OCI-LY1 (cell line): ENCODE measurements around the gene MRLN.

Experiments used
- H2AFZ ChIP-seq: fragments of 200-600 bp; sonication (generic), shearing (Covaris generic); 2 replicates; pipeline ENCODE4 v1.6.0; 2014; ENCODE audit warnings: antibody characterized with exemption, mild to moderate bottlenecking, low read length
- H3F3A ChIP-seq: fragments of 200-600 bp; sonication (generic), shearing (Covaris generic); 2 replicates; pipeline ENCODE4 v1.6.0; 2014; ENCODE audit warnings: mild to moderate bottlenecking, antibody characterized with exemption, low read length, moderate library complexity; ENCODE audit not compliant: insufficient read depth
- H3K27ac ChIP-seq: fragments of 200-600 bp; sonication (generic); 2 replicates; pipeline ENCODE4 v1.5.1; 2014; ENCODE audit warnings: low read length, mixed run types, mild to moderate bottlenecking, low read depth; ENCODE audit not compliant: poor library complexity, severe bottlenecking
- H3K27me3 ChIP-seq: fragments of 200-600 bp; sonication (generic); 2 replicates; pipeline ENCODE4 v1.6.0; 2014; ENCODE audit warnings: antibody characterized with exemption, mild to moderate bottlenecking, low read length, moderate library complexity; ENCODE audit not compliant: insufficient read depth
- H3K36me3 ChIP-seq: fragments of 200-600 bp; sonication (generic); 2 replicates; pipeline ENCODE4 v1.6.1; 2014; ENCODE audit warnings: mild to moderate bottlenecking, antibody characterized with exemption, low read length, moderate library complexity, mixed read lengths; ENCODE audit not compliant: insufficient read depth
- H3K4me1 ChIP-seq: fragments of 200-600 bp; sonication (generic); 2 replicates; pipeline ENCODE4 v1.5.1; 2014; ENCODE audit warnings: mild to moderate bottlenecking, low read length, moderate library complexity; ENCODE audit not compliant: insufficient read depth, severe bottlenecking
- H3K4me2 ChIP-seq: fragments of 200-600 bp; sonication (generic), shearing (Covaris generic); 2 replicates; pipeline ENCODE4 v1.6.1; 2014; ENCODE audit warnings: low read length
- H3K4me3 ChIP-seq: fragments of 200-600 bp; sonication (generic); 2 replicates; pipeline ENCODE4 v1.5.1; 2014; ENCODE audit warnings: low read length, low read depth, mild to moderate bottlenecking, mixed read lengths; ENCODE audit not compliant: poor library complexity, severe bottlenecking
- H3K79me2 ChIP-seq: fragments of 200-600 bp; shearing (Covaris generic); 2 replicates; pipeline ENCODE4 v1.6.1; 2016; ENCODE audit warnings: mixed run types, low read length, mixed read lengths; ENCODE audit not compliant: insufficient read depth
- H3K9ac ChIP-seq: fragments of 200-600 bp; sonication (generic), shearing (Covaris generic); 2 replicates; pipeline ENCODE4 v1.6.1; 2014; ENCODE audit warnings: mild to moderate bottlenecking, low read length, mixed read lengths
- H3K9me2 ChIP-seq: fragments of 200-600 bp; sonication (generic), shearing (Covaris generic); 2 replicates; pipeline ENCODE4 v1.6.1; 2014; ENCODE audit warnings: low read depth, mild to moderate bottlenecking, low read length, mixed read lengths
- H3K9me3 ChIP-seq: fragments of 200-600 bp; shearing (Covaris generic); 2 replicates; pipeline ENCODE4 v1.6.1; 2014; ENCODE audit warnings: low read length, mixed read lengths
- H4K20me1 ChIP-seq: fragments of 200-600 bp; sonication (generic), shearing (Covaris generic); 2 replicates; pipeline ENCODE4 v1.6.0; 2016; ENCODE audit warnings: mild to moderate bottlenecking, low read length; ENCODE audit not compliant: insufficient read depth
- CTCF ChIP-seq: fragments of 200-600 bp; sonication (generic), shearing (Covaris generic); IDR thresholded peaks from 2 replicates; pipeline ENCODE4 v1.5.1; 2017; ENCODE audit warnings: mild to moderate bottlenecking, antibody characterized with exemption, low read length, moderate library complexity, mixed read lengths
- EZH2 ChIP-seq: fragments of 200-600 bp; sonication (generic), shearing (Covaris generic); IDR thresholded peaks from 2 replicates; pipeline ENCODE4 v1.8.0; 2017; ENCODE audit warnings: borderline replicate concordance, mixed run types, mild to moderate bottlenecking, antibody characterized with exemption, low read length, moderate library complexity, mixed read lengths

The MRLN gene

GRCh38 chr10:59762505-59762904, 9.2 kb upstream of the MRLN start:
- TF ChIP-seq EZH2: no peak
- no peak for TF ChIP-seq CTCF
- Histone ChIP-seq H3K4me1 (no peaks in the 10 kb centered on the region), H3K4me3 (no peak overlapping the region), H3K9me2 (no peaks in the 10 kb centered on the region), H3K27ac (no peak overlapping the region), H2AFZ (no peak overlapping the region), H3K79me2 (no peaks in the 10 kb centered on the region), H3K36me3 (no peaks in the 10 kb centered on the region), H3K27me3 (no peaks in the 10 kb centered on the region), H3K9ac (no peak overlapping the region), H3K4me2 (no peak overlapping the region), H4K20me1 (no peaks in the 10 kb centered on the region), H3F3A (no peaks in the 10 kb centered on the region), H3K9me3 (no peaks in the 10 kb centered on the region)

GRCh38 chr10:59757966-59758365, 4.7 kb upstream of the MRLN start:
- TF ChIP-seq CTCF (no peak), EZH2 (no peak)
- H3K4me2 ChIP-seq: no peak overlapping the region
- H3K27ac ChIP-seq: no peak overlapping the region
- H3K9me3 ChIP-seq: no peaks in the 10 kb centered on the region
- no peak overlapping the region for H3K9ac ChIP-seq
- H3F3A ChIP-seq: no peaks in the 10 kb centered on the region
- H3K27me3 ChIP-seq: no peaks in the 10 kb centered on the region
- no peaks in the 10 kb centered on the region for H3K36me3 ChIP-seq
- no peak overlapping the region for H2AFZ ChIP-seq
- H4K20me1 ChIP-seq: no peaks in the 10 kb centered on the region
- no peak overlapping the region for H3K4me3 ChIP-seq
- no peaks in the 10 kb centered on the region for H3K9me2 ChIP-seq
- no peaks in the 10 kb centered on the region for H3K79me2 ChIP-seq
- no peaks in the 10 kb centered on the region for H3K4me1 ChIP-seq

GRCh38 chr10:59754951-59755350, 1.7 kb upstream of the MRLN start:
- Histone ChIP-seq H3K27ac (no peak overlapping the region), H4K20me1 (no peaks in the 10 kb centered on the region), H3K9me3 (no peaks in the 10 kb centered on the region), H3F3A (no peaks in the 10 kb centered on the region), H3K4me3 (no peak overlapping the region), H2AFZ (no peak overlapping the region), H3K4me1 (no peaks in the 10 kb centered on the region), H3K4me2 (no peak overlapping the region), H3K9me2 (no peaks in the 10 kb centered on the region), H3K9ac (no peak overlapping the region), H3K27me3 (no peaks in the 10 kb centered on the region), H3K79me2 (no peaks in the 10 kb centered on the region), H3K36me3 (no peaks in the 10 kb centered on the region)
- TF ChIP-seq EZH2 (no peak), CTCF (no peak)
